Measurements from ENCODE around the gene FMNL2.

Gene FMNL2

GRCh38 chr2:152336854-152337510 lies 2.0 kb downstream of the FMNL2 start:
- in situ Hi-C loops (cut with HindIII; ENCODE audit: low sequenced_read_pairs), result loop anchor here (10.0 kb wide), 1 partner anchor 278 kb away; no protein-coding TSS in a partner anchor

- in situ Hi-C loops (cut with HindIII; ENCODE audit: low sequenced_read_pairs), result loop anchor here (10.0 kb wide), 1 partner anchor 277 kb away; no protein-coding TSS in a partner anchor
These were observed 2.5 kb downstream of the FMNL2 start for GRCh38 chr2:152337511-152337903.

GRCh38 chr2:152339556-152340286 lies 4.7 kb downstream of the FMNL2 start:
- in situ Hi-C loops (cut with HindIII; ENCODE audit: low sequenced_read_pairs), result loop anchor here (10.0 kb wide), 1 partner anchor 275 kb away; no protein-coding TSS in a partner anchor

GRCh38 chr2:152342259-152343046 lies 7.5 kb downstream of the FMNL2 start:
- in situ Hi-C loops (cut with HindIII; ENCODE audit: low sequenced_read_pairs), result no loop called here

GRCh38 chr2:152343426-152343825 lies 8.5 kb downstream of the FMNL2 start:
- in situ Hi-C loops (cut with HindIII; ENCODE audit: low sequenced_read_pairs), result no loop called here

GRCh38 chr2:152344579-152345195 lies 9.7 kb downstream of the FMNL2 start:
- in situ Hi-C loops (cut with HindIII; ENCODE audit: low sequenced_read_pairs), result no loop called here

- in situ Hi-C loops (cut with HindIII; ENCODE audit: low sequenced_read_pairs), result no loop called here
These were observed 12.1 kb downstream of the FMNL2 start for GRCh38 chr2:152347076-152347475.

- in situ Hi-C loops (cut with HindIII; ENCODE audit: low sequenced_read_pairs), result no loop called here
These were observed 13.4 kb downstream of the FMNL2 start for GRCh38 chr2:152348388-152348787.

GRCh38 chr2:152349416-152349815 lies 14.4 kb downstream of the FMNL2 start:
- in situ Hi-C loops (cut with HindIII; ENCODE audit: low sequenced_read_pairs), result no loop called here

- in situ Hi-C loops (cut with HindIII; ENCODE audit: low sequenced_read_pairs), result loop anchor here (5.0 to 10.0 kb wide), 2 partner anchors 77 to 135 kb away; no protein-coding TSS in a partner anchor
These were observed 15.2 kb downstream of the FMNL2 start for GRCh38 chr2:152350155-152350679.

- in situ Hi-C loops (cut with HindIII; ENCODE audit: low sequenced_read_pairs), result loop anchor here (5.0 to 10.0 kb wide), 2 partner anchors 75 to 132 kb away; no protein-coding TSS in a partner anchor
These were observed 17.6 kb downstream of the FMNL2 start for GRCh38 chr2:152352616-152353015.

GRCh38 chr2:152353364-152353763 lies 18.4 kb downstream of the FMNL2 start:
- in situ Hi-C loops (cut with HindIII; ENCODE audit: low sequenced_read_pairs), result loop anchor here (5.0 to 10.0 kb wide), 2 partner anchors 74 to 131 kb away; no protein-coding TSS in a partner anchor

- in situ Hi-C loops (cut with HindIII; ENCODE audit: low sequenced_read_pairs), result loop anchor here (5.0 to 10.0 kb wide), 2 partner anchors 73 to 131 kb away; no protein-coding TSS in a partner anchor
These were observed 19.2 kb downstream of the FMNL2 start for GRCh38 chr2:152354069-152354755.

- in situ Hi-C loops (cut with HindIII; ENCODE audit: low sequenced_read_pairs), result loop anchor here (5.0 to 10.0 kb wide), 2 partner anchors 72 to 130 kb away; no protein-coding TSS in a partner anchor
These were observed 19.9 kb downstream of the FMNL2 start for GRCh38 chr2:152354909-152355308.

- in situ Hi-C loops (cut with HindIII; ENCODE audit: low sequenced_read_pairs), result loop anchor here (10.0 kb wide), 1 partner anchor 129 kb away; no protein-coding TSS in a partner anchor
These were observed 20.4 kb downstream of the FMNL2 start for GRCh38 chr2:152355409-152355831.

- in situ Hi-C loops (cut with HindIII; ENCODE audit: low sequenced_read_pairs), result loop anchor here (10.0 kb wide), 1 partner anchor 125 kb away; no protein-coding TSS in a partner anchor
These were observed 24.8 kb downstream of the FMNL2 start for GRCh38 chr2:152359573-152360363.

GRCh38 chr2:152363936-152364335 lies 29.0 kb downstream of the FMNL2 start:
- in situ Hi-C loops (cut with HindIII; ENCODE audit: low sequenced_read_pairs), result no loop called here

GRCh38 chr2:152367547-152368390 lies 32.8 kb downstream of the FMNL2 start:
- in situ Hi-C loops (cut with HindIII; ENCODE audit: low sequenced_read_pairs), result no loop called here
